ENCODE measurements around the gene NLRP6. TPM values are rescaled to one million over a fixed set of nuclear protein-coding genes. Genes with fewer than 3 reads are reported as not detected.
A peak's percentile ranks its signal among the peaks of the same experiment; 100 is the strongest.
"Not testable (repeated sequence)": the region's sequence is repeated elsewhere in the genome, so short reads cannot be mapped to it uniquely, and the experiment has no call there.

The NLRP6 gene
- total RNA-seq, 2 donors from 2014 or later, result 0.88 to 2.5 TPM

DNA sequence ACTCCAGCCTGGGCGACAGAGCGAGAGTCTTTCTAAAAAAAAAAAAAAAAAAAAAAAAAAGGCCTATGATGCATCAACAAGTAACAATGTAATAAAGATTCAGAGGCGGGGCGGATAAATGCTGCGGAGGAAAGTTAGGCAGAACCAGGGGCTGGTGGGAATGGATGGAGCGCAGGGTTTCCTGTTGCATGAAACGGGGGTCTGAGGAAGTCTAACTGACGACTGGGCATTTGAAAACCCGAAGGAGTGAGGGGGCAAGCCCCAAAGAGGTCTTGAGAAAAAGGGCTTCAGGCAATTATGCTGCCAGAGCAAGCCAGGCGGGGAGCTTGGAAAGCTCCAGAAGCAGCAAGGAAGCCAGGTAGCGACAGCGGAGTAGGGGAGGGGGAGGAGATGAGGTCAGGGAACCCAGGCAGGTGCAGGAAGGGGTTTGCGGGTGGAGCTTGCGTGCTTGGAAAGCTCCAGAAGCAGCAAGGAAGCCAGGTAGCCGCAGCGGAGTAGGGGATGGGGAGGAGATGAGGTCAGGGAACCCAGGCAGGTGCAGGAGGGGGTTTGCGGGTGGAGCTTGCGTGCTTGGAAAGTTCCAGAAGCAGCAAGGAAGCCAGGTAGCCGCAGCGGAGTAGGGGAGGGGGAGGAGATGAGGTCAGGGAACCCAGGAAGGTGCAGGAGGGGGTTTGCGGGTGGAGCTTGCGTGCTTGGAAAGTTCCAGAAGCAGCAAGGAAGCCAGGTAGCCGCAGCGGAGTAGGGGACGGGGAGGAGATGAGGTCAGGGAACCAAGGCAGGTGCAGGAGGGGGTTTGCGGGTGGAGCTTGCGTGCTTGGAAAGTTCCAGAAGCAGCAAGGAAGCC is 9.0 kb downstream of the NLRP6 start:
- not testable (repeated sequence) for H3K9me3 Mint-ChIP-seq
- DNase-seq (ENCODE audit: low spot score in 2 of 2), result peak in 1 of 2 donors; percentile 81
- peak overlapping the region; percentile 95 to 98 for H3K27ac Mint-ChIP-seq
- H3K36me3 Mint-ChIP-seq, result peaks cover 7 to 25% of the 10 kb centered on the region in 2 donors
- peak; percentile 3 to 12 for ATAC-seq

DNA sequence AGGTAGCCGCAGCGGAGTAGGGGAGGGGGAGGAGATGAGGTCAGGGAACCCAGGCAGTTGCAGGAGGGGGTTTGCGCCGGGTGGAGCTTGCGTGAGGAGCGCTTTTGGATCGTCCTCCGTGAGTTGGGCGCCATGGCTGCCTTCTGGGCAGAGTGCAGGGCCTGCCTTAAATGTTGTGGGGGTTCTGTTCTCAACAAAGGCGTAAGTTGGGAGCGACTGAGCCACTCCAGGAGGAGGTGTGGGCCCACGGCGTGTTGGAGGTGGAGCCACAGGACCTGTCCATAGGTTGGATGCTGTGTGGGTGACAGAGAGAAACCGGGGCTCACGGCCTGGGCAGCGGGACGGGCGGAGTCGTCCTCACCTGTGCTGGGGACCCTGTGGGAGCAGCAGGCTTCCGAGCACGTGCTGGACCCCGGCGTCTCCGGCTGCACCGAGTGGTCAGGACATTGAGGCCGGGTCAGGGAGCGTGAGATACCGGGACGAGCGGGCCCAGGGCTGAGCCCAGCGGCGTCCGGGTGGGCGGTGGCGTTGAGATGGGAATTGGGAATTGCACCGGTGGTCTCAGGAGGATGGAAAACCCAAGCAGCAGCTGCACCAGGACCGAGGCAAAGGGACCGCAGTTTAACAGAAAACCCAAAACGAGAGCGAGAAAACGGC is 9.7 kb downstream of the NLRP6 start:
- DNase-seq (ENCODE audit: low spot score in 2 of 2), result no peak
- Mint-ChIP-seq H3K27ac (peak overlapping the region; percentile 95 to 98), H3K9me3 (peaks cover 0 to 3% of the 10 kb centered on the region in 2 donors), H3K36me3 (peaks cover 7 to 24% of the 10 kb centered on the region in 2 donors)
- ATAC-seq, result peak; percentile 63 to 69

DNA sequence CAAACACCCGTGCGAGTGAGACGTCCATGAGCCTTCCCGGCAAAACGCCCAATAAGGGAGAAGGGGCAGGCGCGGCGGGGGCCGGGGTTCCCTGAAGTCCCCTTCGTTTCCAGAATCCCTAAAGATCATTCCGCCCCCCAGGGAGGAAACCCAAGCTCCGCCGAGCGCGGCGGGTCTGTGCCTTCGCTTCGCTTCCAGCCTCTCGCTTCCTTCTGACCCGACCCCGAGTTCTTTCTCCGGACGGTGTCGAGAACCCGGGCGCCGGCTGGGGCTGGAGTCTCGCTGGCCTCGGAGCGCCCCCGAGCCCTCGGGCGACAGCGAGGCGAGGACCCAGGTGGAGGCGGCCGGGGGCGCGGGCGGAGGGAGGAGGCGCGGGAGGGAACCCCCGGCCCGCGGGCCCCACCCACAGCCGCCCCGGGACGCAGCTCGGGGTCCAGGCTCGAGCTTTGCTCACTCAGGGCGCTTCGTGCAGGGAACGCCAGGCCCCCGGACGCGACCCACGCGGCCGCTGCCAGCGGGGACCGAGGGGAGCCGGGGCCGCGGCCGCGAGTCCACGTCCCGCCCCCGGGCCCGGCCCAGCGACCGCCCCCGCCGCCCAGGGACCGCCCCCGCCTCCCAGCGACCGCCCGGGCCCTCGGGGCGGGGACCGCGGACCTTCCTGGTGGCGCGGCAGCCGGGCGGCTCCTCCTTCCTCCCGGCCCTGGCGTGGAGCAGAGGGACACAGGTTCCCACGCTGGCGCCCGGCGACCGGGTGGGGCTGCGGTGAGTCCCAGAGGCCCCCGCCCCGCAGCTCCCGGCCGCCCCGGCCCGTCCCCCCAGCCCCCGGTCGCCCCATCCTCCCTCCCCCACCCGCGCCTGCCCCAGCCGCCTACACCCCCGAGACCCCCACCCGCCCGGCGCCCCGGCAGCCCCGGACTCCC is 10.5 kb downstream of the NLRP6 start, which contains the start of gene PGGHG:
TSS of gene PGGHG (plus strand) at position 649 of the 920 bp plus-strand sequence. CDS start 691 bp downstream, outside the sequence.
- H3K27ac Mint-ChIP-seq, result peak within 1 kb of the TSS; percentile 95 to 98
- peak; percentile 43 to 57 for ATAC-seq
- H3K9me3 Mint-ChIP-seq, result peaks cover 0 to 3% of the 10 kb centered on the region in 2 donors
- H3K36me3 Mint-ChIP-seq, result peaks cover 7 to 24% of the 10 kb centered on the region in 2 donors
- peak; percentile 67 to 74 for DNase-seq (ENCODE audit: low spot score in 2 of 2)

DNA sequence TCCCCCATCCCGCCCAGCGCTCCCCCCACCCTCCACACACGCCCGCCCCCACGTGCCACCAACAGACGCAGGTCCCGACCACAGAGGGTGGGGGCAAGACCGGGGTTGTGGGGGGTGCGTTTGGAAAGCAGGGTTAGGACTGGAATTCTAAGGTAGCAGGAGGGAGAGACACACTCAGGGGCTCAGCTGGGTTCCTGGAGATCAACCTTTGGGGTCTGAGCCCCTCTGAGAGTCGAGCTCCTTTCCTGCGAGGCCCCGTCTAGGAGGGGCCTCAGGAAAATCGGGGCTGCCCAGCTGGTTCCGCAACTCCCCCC is 11.1 kb downstream of the NLRP6 start:
- H3K9me3 Mint-ChIP-seq, result peaks cover 0 to 3% of the 10 kb centered on the region in 2 donors
- peaks cover 7 to 24% of the 10 kb centered on the region in 2 donors for H3K36me3 Mint-ChIP-seq
- no peak for DNase-seq (ENCODE audit: low spot score in 2 of 2)
- peak overlapping the region in 1 of 2 donors; percentile 77 for H3K27ac Mint-ChIP-seq
- ATAC-seq, result no peak

DNA sequence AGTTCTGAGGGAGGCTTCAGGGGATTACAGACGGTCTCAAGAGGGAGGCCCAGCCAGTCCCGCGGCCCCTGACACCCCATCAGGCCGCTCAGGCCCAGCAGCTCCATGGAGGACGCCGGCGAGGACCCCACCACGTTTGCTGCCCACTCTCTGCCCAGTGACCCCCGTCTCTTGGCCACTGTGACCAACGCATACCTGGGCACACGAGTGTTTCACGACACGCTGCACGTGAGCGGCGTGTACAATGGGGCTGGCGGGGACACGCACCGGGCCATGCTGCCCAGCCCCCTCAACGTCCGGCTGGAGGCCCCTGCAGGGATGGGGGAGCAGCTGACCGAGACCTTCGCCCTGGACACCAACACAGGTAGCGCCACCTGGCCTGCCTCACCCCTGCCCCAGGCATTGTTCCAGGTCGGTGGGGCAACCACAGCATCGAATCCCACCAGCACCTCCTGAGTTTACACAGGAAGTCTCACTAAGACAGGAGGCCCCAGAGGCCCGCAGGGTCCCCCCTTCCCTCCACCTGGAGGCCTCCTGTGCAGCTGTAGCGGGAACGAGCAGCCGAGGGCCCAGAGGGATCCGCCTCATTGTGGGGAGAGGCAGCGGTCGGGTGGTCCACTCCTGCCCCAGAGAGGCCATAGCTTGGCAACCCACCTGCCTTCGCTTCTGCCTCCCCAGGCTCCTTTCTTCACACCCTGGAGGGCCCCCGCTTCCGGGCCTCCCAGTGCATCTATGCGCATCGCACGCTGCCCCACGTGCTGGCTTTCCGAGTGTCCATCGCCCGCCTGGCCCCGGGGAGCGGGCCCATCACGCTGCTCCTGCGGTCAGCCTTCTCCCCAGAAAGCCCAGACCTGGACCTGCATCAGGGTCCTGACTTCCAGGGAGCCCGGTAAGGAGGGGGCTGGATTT is 11.8 kb downstream of the NLRP6 start:
- DNase-seq (ENCODE audit: low spot score in 2 of 2) (peak in 1 of 2 donors; percentile 60), ATAC-seq (no peak)
- Mint-ChIP-seq H3K36me3 (peaks cover 7 to 24% of the 10 kb centered on the region in 2 donors), H3K27ac (peak overlapping the region in 1 of 2 donors; percentile 77), H3K9me3 (peaks cover 0 to 3% of the 10 kb centered on the region in 2 donors)

DNA sequence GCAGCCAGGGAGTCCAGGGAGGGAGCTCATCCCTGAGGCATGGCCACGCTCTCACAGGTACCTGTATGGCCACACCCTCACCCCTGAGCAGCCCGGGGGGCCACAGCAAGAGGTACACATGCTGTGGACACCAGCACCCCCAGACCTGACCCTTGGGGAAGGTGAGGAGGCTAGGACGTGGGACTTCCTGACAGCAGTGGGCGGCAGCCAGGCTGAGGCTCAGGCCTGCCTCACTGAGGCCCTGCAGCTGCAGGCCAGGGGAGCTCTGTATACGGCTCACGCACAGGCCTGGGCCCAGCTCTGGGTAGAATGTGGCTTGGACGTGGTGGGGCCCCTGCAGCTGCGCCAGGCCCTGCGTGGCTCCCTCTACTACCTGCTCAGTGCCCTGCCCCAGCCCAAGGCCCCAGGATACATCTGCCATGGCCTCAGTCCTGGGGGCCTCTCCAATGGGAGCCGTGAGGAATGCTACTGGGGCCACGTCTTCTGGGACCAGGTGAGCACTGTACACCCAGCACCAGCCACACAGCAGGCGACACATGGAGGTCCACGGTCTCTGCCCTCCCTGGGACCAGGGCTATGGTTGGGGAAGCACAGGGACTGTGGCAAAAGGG is 12.5 kb downstream of the NLRP6 start:
- peak overlapping the region; percentile 74 to 77 for H3K27ac Mint-ChIP-seq
- H3K36me3 Mint-ChIP-seq, result peaks cover 7 to 24% of the 10 kb centered on the region in 2 donors
- H3K9me3 Mint-ChIP-seq, result peaks cover 0 to 3% of the 10 kb centered on the region in 2 donors
- ATAC-seq (no peak), DNase-seq (ENCODE audit: low spot score in 2 of 2) (peak in 1 of 2 donors; percentile 55)

DNA sequence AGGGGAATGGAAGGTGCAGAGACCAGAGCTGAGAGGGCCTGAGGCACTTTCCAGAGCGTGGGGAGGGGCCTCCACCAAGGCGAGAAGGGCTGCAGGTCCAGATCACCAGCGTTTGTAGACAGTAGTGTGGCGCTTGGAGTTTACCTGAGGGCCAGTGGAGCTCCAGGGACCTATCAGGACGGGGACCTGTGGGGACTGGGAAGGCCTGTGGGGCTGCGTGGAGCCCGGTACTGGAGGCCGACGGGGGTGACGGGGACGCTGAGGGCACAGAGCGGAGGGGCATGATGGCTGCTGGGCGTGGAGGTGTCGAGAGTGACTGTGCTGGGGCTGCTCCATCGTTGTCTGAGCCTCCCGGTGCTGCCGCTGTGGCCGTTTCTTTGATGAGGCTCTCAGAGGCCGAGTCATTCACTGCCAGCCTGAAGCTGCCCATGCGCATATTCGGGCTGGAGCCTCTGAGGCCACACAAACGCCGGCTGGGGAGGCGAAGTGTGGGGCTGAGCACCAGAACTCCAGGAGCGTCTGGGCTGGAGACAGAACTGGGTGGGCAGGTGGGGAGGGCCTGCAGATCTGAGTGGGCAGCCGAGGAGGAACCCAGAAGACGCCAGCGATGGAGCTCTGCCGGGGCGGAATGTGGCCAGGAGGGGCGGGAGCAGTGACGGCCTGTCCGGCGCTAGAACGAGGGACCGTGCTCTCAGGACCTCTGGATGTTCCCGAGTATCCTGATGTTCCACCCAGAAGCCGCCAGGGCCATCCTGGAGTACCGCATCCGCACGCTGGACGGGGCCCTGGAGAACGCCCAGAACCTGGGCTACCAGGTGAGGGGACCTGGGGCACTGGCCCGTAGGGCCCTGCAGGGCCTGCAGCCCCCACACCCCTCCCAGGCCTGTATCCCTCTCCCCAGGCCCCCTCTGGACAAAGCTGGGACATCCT is 13.3 kb downstream of the NLRP6 start:
- peaks cover 0 to 3% of the 10 kb centered on the region in 2 donors for H3K9me3 Mint-ChIP-seq
- H3K36me3 Mint-ChIP-seq, result peaks cover 7 to 24% of the 10 kb centered on the region in 2 donors
- H3K27ac Mint-ChIP-seq, result peak overlapping the region; percentile 29 to 77
- peak in 1 of 2 donors; percentile 58 for DNase-seq (ENCODE audit: low spot score in 2 of 2)
- no peak for ATAC-seq

DNA sequence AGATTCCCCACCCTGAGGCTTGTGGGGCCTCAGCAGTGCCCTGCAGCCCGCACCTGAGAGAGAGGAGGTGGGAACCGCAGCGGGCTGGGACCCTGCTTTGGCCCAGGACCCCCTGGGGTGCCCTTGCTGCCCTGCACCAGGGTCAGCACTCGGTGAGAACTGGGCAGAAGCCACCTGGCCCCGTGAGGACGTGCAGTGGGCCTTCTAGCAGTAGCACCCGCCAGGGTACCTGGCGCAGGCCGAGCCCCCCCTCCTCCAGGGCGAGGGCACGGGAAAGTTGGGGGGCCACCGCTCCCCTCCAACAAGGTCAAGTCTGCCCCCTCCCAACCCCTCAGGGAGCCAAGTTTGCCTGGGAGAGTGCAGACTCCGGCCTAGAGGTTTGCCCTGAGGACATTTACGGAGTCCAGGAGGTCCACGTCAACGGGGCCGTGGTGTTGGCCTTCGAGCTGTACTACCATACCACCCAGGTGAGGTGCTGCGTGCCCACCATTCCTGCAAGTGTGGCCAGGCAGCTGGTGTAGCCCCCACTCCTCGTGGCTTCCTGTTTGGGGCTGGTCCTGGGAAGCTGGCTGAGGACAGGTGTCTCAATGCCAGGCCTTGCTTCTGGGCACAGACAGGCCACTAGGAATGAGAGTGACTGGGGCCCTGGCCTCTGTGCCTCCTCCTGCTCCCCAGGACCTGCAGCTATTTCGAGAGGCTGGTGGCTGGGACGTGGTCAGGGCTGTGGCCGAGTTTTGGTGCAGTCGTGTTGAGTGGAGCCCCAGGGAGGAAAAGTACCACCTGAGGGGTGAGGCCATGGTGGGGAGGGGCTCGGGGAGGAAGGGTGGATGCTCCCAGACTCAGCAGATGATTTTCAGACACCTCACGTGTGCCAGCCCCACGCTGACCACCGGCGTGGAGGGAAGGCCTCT is 14.3 kb downstream of the NLRP6 start:
- DNase-seq (ENCODE audit: low spot score in 2 of 2) (peak in 1 of 2 donors; percentile 59), ATAC-seq (no peak)
- H3K9me3 Mint-ChIP-seq, result peaks cover 0 to 3% of the 10 kb centered on the region in 2 donors
- peak overlapping the region in 1 of 2 donors; percentile 77 for H3K27ac Mint-ChIP-seq
- H3K36me3 Mint-ChIP-seq, result peaks cover 7 to 24% of the 10 kb centered on the region in 2 donors

DNA sequence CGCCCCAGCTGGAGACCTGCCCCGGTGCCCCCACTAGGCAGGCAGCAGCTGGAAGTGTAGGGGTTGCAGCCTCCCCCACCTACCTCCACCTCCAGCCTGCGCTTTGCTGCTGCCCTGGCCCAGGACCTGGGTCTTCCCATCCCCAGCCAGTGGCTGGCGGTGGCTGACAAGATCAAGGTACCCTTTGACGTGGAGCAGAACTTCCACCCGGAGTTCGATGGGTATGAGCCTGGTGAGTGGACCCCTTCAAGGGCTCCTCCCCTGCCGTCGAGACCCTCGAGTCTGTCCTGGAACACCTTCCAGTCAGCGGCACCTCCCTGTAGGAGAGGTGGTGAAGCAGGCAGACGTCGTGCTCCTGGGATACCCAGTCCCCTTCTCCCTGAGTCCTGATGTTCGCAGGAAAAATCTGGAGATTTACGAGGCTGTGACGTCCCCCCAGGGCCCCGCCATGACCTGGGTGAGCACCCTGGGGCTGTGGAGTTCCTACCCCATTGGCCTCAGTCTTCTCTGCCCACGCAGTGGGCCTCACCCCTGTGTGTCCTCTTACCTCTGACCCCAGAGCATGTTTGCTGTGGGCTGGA is 15.2 kb downstream of the NLRP6 start:
- H3K36me3 Mint-ChIP-seq, result peaks cover 0 to 16% of the 10 kb centered on the region in 2 donors
- DNase-seq (ENCODE audit: low spot score in 2 of 2) (peak in 1 of 2 donors; percentile 56), ATAC-seq (no peak)
- H3K27ac Mint-ChIP-seq, result no peak overlapping the region
- no peaks in the 10 kb centered on the region for H3K9me3 Mint-ChIP-seq

DNA sequence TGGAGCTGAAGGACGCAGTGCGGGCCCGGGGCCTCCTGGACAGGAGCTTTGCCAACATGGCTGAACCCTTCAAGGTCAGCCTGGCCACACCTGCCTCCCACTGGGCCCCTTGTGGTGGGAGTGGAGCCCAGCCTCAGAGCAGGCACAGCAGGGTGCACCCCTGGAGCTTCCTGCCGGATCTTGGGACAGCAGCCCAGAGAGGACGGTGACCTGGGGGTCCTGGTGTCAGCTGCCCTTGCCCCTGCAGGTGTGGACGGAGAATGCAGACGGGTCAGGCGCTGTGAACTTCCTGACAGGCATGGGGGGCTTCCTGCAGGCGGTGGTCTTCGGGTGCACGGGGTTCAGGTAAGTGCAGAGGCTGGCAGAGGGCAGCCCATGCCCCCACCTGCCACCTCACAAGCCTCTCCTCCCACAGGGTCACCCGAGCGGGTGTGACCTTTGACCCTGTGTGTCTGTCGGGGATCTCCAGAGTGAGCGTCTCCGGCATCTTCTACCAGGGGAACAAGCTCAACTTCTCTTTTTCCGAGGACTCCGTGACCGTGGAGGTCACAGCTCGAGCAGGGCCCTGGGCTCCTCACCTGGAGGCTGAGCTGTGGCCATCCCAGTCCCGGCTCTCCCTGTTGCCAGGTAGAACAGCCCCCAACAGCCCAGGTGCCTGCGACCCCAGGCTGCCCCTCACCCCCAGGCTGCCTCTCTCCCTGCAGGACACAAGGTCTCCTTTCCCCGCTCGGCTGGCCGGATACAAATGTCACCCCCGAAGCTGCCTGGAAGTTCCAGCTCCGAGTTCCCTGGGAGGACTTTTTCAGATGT is 15.8 kb downstream of the NLRP6 start:
- no peaks in the 10 kb centered on the region for H3K9me3 Mint-ChIP-seq
- peak in 1 of 2 donors; percentile 57 for DNase-seq (ENCODE audit: low spot score in 2 of 2)
- peaks cover 0 to 16% of the 10 kb centered on the region in 2 donors for H3K36me3 Mint-ChIP-seq
- H3K27ac Mint-ChIP-seq, result no peak overlapping the region
- ATAC-seq, result no peak

DNA sequence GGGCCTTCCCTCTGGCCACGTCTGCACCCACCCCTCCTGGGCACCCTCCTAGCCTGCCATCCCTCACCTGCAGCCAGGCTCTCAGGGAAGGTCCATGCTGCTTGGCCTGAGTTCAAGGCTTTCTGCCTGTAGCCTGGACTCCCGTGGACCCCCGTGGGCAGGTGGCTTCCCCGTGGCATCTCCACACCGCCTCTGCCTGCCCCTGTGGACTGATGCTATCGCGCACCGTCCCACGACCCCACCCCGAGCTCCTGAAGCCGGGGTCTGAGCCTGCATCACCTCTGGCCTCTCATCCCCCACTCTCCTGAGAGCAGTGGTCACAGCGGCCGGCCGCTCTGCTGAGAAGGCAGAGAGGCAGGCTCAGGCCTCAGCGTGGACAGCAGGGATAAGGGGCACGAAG is 16.6 kb downstream of the NLRP6 start:
- H3K36me3 Mint-ChIP-seq, result peaks cover 0 to 15% of the 10 kb centered on the region in 2 donors
- H3K9me3 Mint-ChIP-seq, result no peaks in the 10 kb centered on the region
- no peak for ATAC-seq
- H3K27ac Mint-ChIP-seq, result peak overlapping the region in 1 of 2 donors; percentile 41
- peak in 1 of 2 donors; percentile 55 for DNase-seq (ENCODE audit: low spot score in 2 of 2)
